Measurements from ENCODE around the gene NR3C1.

DNA sequence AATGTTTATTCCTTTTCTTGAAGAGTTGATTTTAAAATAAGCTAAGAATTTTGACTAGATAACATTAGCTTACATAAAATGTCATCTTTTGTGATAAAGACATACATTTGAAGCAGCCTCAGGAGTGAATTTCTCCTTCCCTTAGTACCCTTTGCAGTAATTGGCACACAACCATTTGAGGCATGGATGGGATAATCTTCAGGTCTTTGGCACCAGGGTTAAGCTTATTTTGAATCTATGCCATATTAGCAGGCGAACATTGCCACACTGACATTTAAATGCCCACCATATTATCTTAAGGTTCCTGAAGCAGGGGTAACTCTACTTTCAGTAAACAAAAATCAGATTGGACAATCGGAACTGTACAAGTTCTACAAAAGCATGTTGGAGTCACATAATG is 126.0 kb downstream of the NR3C1 start:
- TF ChIP-seq, protein P1, sequence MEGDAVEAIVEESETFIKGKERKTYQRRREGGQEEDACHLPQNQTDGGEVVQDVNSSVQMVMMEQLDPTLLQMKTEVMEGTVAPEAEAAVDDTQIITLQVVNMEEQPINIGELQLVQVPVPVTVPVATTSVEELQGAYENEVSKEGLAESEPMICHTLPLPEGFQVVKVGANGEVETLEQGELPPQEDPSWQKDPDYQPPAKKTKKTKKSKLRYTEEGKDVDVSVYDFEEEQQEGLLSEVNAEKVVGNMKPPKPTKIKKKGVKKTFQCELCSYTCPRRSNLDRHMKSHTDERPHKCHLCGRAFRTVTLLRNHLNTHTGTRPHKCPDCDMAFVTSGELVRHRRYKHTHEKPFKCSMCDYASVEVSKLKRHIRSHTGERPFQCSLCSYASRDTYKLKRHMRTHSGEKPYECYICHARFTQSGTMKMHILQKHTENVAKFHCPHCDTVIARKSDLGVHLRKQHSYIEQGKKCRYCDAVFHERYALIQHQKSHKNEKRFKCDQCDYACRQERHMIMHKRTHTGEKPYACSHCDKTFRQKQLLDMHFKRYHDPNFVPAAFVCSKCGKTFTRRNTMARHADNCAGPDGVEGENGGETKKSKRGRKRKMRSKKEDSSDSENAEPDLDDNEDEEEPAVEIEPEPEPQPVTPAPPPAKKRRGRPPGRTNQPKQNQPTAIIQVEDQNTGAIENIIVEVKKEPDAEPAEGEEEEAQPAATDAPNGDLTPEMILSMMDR (optimal IDR thresholded peaks at IDR 0.05 in 1 of 3, IDR thresholded peaks at IDR 0.05 in 1 of 3, conservative IDR thresholded peaks at IDR 0.05 in 1 of 3; ENCODE audit: extremely low read depth in 1 of 3, insufficient read depth in 2 of 3, low read length in 3 of 3): no peak
- TF ChIP-seq EZH2 (IDR thresholded peaks at IDR 0.05; ENCODE audit: low read length): no peak

All from keratinocyte (primary cell).